Effector memory CD8-positive, alpha-beta T cell (primary cell): ENCODE measurements around the gene COL4A3.
"Not testable (repeated sequence)": the region's sequence is repeated elsewhere in the genome, so short reads cannot be mapped to it uniquely, and the experiment has no call there.

Source experiments
- ATAC-seq: fragments of 150-1000 bp; cut with Tn5 transposase; replicated peaks from 2 replicates; pipeline ENCODE4 v1.10.0; 2021; ENCODE audit warnings: mild to moderate bottlenecking, moderate library complexity
- DNase-seq, 3 experiments: peaks; one replicate each; pipeline ENCODE4 v3.0.0; 2021
- H3K27ac Mint-ChIP-seq, 2 donors: one replicate each; pipeline ENCODE4 v1.8.0; 2022; ENCODE audit warnings: mild to moderate bottlenecking in 2 of 2, mixed read lengths in 2 of 2, moderate library complexity in 2 of 2
- H3K27me3 Mint-ChIP-seq, 2 donors: one replicate each; pipeline ENCODE4 v1.8.0; 2022; ENCODE audit warnings: mixed read lengths in 2 of 2
- H3K36me3 Mint-ChIP-seq: one replicate; pipeline ENCODE4 v1.8.0; 2022; ENCODE audit warnings: mild to moderate bottlenecking, moderate library complexity, mixed read lengths; ENCODE audit not compliant: insufficient read depth
- H3K4me1 Mint-ChIP-seq, 2 donors: one replicate each; pipeline ENCODE4 v1.8.0; 2022; ENCODE audit warnings: low read depth in 2 of 2, mixed read lengths in 2 of 2
- H3K4me3 Mint-ChIP-seq, 2 donors: one replicate each; pipeline ENCODE4 v1.8.0; 2022; ENCODE audit warnings: mild to moderate bottlenecking in 2 of 2, mixed read lengths in 2 of 2, moderate library complexity in 2 of 2
- H3K9me3 Mint-ChIP-seq, 2 donors: one replicate each; pipeline ENCODE4 v1.8.0; 2022; ENCODE audit warnings: mixed read lengths in 2 of 2

Gene COL4A3

GRCh38 chr2:227146456-227146855 is 18.0 kb upstream of the COL4A3 start:
- H3K4me3 Mint-ChIP-seq, result no peak overlapping the region
- peaks cover 10 to 20% of the 10 kb centered on the region in 2 donors for H3K27me3 Mint-ChIP-seq
- DNase-seq (no peak), ATAC-seq (no peak)
- H3K4me1 Mint-ChIP-seq, result no peaks in the 10 kb centered on the region
- no peaks in the 10 kb centered on the region for H3K9me3 Mint-ChIP-seq
- no peak overlapping the region for H3K27ac Mint-ChIP-seq
- H3K36me3 Mint-ChIP-seq, result peaks cover 5% of the 10 kb centered on the region

DNA sequence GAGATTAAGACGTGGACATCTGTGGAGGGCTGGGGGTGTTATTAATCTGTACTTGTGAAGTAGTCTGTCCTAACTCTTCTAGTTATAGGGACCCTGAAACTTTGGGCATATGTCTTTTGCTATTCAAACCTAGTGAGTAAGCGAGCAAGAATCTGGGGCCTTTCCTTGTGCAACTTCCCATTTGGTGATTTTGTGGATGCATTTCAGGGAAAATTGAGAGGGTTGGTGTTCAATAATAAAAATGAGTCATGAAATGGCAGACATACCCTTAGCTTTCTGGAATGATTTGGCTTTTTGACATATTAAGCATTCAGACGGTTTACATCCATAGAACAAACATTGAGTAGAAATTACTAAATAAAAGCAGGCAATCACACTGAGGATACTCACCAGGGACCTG is 17.4 kb upstream of the COL4A3 start:
- Mint-ChIP-seq H3K4me3 (no peak overlapping the region), H3K9me3 (no peaks in the 10 kb centered on the region), H3K36me3 (peaks cover 5% of the 10 kb centered on the region), H3K4me1 (no peaks in the 10 kb centered on the region), H3K27ac (no peak overlapping the region), H3K27me3 (peaks cover 10 to 20% of the 10 kb centered on the region in 2 donors)
- ATAC-seq, result no peak
- DNase-seq, result no peak

GRCh38 chr2:227148106-227148505 is 16.3 kb upstream of the COL4A3 start:
- no peaks in the 10 kb centered on the region for H3K9me3 Mint-ChIP-seq
- DNase-seq (no peak), ATAC-seq (no peak)
- no peak overlapping the region for H3K27ac Mint-ChIP-seq
- peaks cover 5% of the 10 kb centered on the region for H3K36me3 Mint-ChIP-seq
- H3K4me3 Mint-ChIP-seq, result no peak overlapping the region
- H3K27me3 Mint-ChIP-seq, result peaks cover 18 to 28% of the 10 kb centered on the region in 2 donors
- no peaks in the 10 kb centered on the region for H3K4me1 Mint-ChIP-seq

GRCh38 chr2:227150222-227150936 is 14.0 kb upstream of the COL4A3 start:
- DNase-seq, result no peak
- Mint-ChIP-seq H3K9me3 (no peaks in the 10 kb centered on the region), H3K4me3 (no peak overlapping the region), H3K27me3 (peaks cover 41 to 51% of the 10 kb centered on the region in 2 donors), H3K27ac (no peak overlapping the region), H3K4me1 (no peaks in the 10 kb centered on the region), H3K36me3 (peaks cover 5% of the 10 kb centered on the region)
- ATAC-seq, result no peak

DNA sequence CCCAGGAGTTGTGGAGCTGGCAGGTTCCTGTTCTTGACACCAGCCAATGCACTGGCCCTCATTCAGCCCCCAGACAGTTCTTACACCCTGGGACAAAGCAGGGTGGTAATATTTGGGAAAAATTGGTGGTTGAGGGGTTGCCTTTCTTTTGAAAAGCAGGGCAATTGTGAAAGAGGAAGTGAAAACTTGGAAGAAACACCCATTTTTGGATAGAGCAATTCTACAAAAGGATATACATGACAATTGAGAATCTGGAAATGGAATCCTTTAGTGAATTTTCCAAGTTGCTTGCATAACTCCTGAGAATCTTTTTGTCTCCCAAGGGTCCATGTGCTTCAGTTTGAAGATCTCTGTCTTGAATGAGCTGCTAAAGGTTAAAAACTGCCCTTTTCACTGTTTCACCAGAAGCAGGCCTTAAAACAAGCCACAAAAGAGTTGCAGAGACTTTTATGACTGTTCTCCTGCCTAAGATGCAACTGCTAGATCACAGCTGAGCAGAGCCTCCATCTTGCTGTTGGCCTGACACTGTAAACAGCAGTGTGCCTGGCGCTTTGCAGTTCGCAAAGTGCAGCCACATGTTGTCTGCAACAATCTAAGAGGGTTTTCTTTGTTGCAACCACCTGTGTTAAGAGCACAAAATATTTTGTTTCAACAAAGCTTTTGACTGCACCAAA is 12.2 kb upstream of the COL4A3 start:
- Mint-ChIP-seq H3K27me3 (peaks cover 47 to 51% of the 10 kb centered on the region in 2 donors), H3K36me3 (no peaks in the 10 kb centered on the region), H3K27ac (no peak overlapping the region), H3K4me1 (no peaks in the 10 kb centered on the region), H3K4me3 (no peak overlapping the region), H3K9me3 (no peaks in the 10 kb centered on the region)
- DNase-seq (no peak), ATAC-seq (no peak)

GRCh38 chr2:227153307-227153706 is 11.1 kb upstream of the COL4A3 start:
- H3K4me1 Mint-ChIP-seq, result no peaks in the 10 kb centered on the region
- no peak overlapping the region for H3K4me3 Mint-ChIP-seq
- DNase-seq, result no peak
- ATAC-seq, result no peak
- no peaks in the 10 kb centered on the region for H3K36me3 Mint-ChIP-seq
- peaks cover 47 to 51% of the 10 kb centered on the region in 2 donors for H3K27me3 Mint-ChIP-seq
- no peak overlapping the region for H3K27ac Mint-ChIP-seq
- H3K9me3 Mint-ChIP-seq, result no peaks in the 10 kb centered on the region

- Mint-ChIP-seq H3K36me3 (no peaks in the 10 kb centered on the region), H3K27me3 (peaks cover 47 to 51% of the 10 kb centered on the region in 2 donors), H3K4me3 (no peak overlapping the region), H3K27ac (no peak overlapping the region), H3K9me3 (no peaks in the 10 kb centered on the region), H3K4me1 (no peaks in the 10 kb centered on the region)
- no peak for DNase-seq
- ATAC-seq, result no peak
These were observed 10.5 kb upstream of the COL4A3 start for GRCh38 chr2:227153758-227154486.

- Mint-ChIP-seq H3K4me3 (no peak overlapping the region), H3K9me3 (no peaks in the 10 kb centered on the region), H3K4me1 (no peaks in the 10 kb centered on the region), H3K27me3 (peaks cover 49 to 57% of the 10 kb centered on the region in 2 donors), H3K27ac (no peak overlapping the region), H3K36me3 (no peaks in the 10 kb centered on the region)
- ATAC-seq, result no peak
- no peak for DNase-seq
These were observed 9.2 kb upstream of the COL4A3 start for GRCh38 chr2:227154986-227155774.

DNA sequence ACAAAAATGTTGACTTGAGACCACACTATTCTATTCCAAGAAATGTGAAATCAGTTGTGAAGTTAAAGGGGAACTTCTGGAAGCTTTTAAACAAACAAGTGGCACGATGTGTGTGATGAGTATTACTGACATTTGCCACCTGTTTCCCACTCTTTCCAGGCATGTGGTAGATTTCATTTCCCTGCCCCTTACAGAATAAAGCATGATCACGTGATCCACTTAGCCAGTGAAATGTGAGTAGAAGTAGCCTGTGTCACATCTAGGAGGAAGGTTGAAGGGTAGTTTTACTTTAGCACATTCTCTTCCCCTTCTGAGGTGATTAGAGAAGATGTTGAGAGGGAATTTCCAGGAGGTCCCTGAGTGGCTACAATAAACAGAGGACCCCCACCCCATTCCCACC is 4.3 kb upstream of the COL4A3 start:
- ATAC-seq, result no peak

DNA sequence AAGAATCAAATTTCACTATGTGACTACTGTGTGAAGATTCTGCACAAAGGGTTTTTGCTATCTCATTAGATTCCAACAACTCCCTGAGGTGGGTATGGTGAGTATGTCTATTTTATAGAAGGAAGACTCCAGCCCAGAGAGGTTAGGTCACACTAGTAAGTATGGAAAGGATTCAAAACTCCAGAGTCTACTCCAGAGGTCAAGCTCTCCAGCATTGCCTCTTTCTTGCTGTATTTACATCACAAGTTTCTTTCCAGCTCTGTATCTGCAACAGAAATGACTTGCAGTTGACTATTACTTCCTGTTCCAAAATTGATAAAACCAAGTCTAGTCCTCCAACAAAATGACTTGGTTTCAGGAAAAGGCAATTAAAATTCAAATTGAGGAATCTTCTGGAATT is 2.5 kb upstream of the COL4A3 start:
- Mint-ChIP-seq H3K4me3 (no peak overlapping the region), H3K27ac (no peak overlapping the region), H3K36me3 (no peaks in the 10 kb centered on the region), H3K4me1 (peaks cover 4 to 6% of the 10 kb centered on the region in 2 donors), H3K27me3 (peaks cover 30 to 61% of the 10 kb centered on the region in 2 donors), H3K9me3 (no peaks in the 10 kb centered on the region)
- ATAC-seq (no peak), DNase-seq (no peak)

More for the DNA sequence above, 4.3 kb upstream of the COL4A3 start:
- Mint-ChIP-seq H3K4me1 (peaks cover 4 to 6% of the 10 kb centered on the region in 2 donors), H3K36me3 (no peaks in the 10 kb centered on the region), H3K27me3 (peaks cover 31 to 69% of the 10 kb centered on the region in 2 donors), H3K9me3 (no peaks in the 10 kb centered on the region), H3K4me3 (no peak overlapping the region), H3K27ac (no peak overlapping the region)
- DNase-seq, result no peak

- H3K27me3 Mint-ChIP-seq, result peaks cover 37 to 61% of the 10 kb centered on the region in 2 donors
- no peaks in the 10 kb centered on the region for H3K36me3 Mint-ChIP-seq
- H3K9me3 Mint-ChIP-seq, result no peaks in the 10 kb centered on the region
- ATAC-seq (no peak), DNase-seq (no peak)
- H3K4me1 Mint-ChIP-seq, result peaks cover 4 to 6% of the 10 kb centered on the region in 2 donors
- no peak overlapping the region for H3K27ac Mint-ChIP-seq
- peak overlapping the region; percentile 72 to 77 for H3K4me3 Mint-ChIP-seq
These were observed 883 bp upstream of the COL4A3 start for GRCh38 chr2:227163485-227163997.

- Mint-ChIP-seq H3K4me1 (peaks cover 4 to 6% of the 10 kb centered on the region in 2 donors), H3K9me3 (no peaks in the 10 kb centered on the region), H3K27me3 (peaks cover 32 to 56% of the 10 kb centered on the region in 2 donors), H3K4me3 (peak overlapping the region; percentile 32 to 77), H3K27ac (no peak overlapping the region), H3K36me3 (no peaks in the 10 kb centered on the region)
- DNase-seq, result no peak
- ATAC-seq, result peak; percentile 45
These were observed 403 bp downstream of the COL4A3 start for GRCh38 chr2:227164763-227165291.

- not testable (repeated sequence) for H3K27ac Mint-ChIP-seq, H3K4me3 Mint-ChIP-seq, ATAC-seq, H3K36me3 Mint-ChIP-seq, DNase-seq, H3K4me1 Mint-ChIP-seq, H3K9me3 Mint-ChIP-seq
- H3K27me3 Mint-ChIP-seq, result peaks cover 19% of the 10 kb centered on the region in 2 donors
These were observed 7.4 kb downstream of the COL4A3 start for GRCh38 chr2:227171779-227172178.
